Uterus (tissue), 4 donors: ENCODE measurements around the gene TSPAN18. TPM values are rescaled to one million over a fixed set of nuclear protein-coding genes. Genes with fewer than 3 reads are reported as not detected.

Source experiments
- DNase-seq, 2 donors: peaks; one replicate each; pipeline ENCODE4 v3.0.0-alpha.2; 2019 to 2020
- H3K27ac ChIP-seq, 2 donors: fragments of 200-600 bp; sonication (generic); 1 replicate in 1 of 2; 2 replicates in 1 of 2; pipeline ENCODE4 v1.5.1; 2016 to 2018
- H3K27me3 ChIP-seq, 2 donors: fragments of 200-600 bp; sonication (generic); one replicate each; pipeline ENCODE4 v1.5.1; 2018 to 2019; ENCODE audit warnings: control low read depth in 1 of 2
- H3K36me3 ChIP-seq, 2 donors: fragments of 200-600 bp; sonication (generic); one replicate each; pipeline ENCODE4 v1.5.1; 2019; ENCODE audit warnings: control low read depth in 1 of 2
- H3K4me1 ChIP-seq, 2 donors: fragments of 200-600 bp; sonication (generic); one replicate each; pipeline ENCODE4 v1.5.1; 2018 to 2019; ENCODE audit warnings: control low read depth in 1 of 2
- H3K4me3 ChIP-seq, 2 donors: fragments of 200-600 bp; sonication (generic); 1 replicate in 1 of 2; 2 replicates in 1 of 2; pipeline ENCODE4 v1.5.1; 2018 to 2019; ENCODE audit warnings: mild to moderate bottlenecking in 1 of 2
- H3K9me3 ChIP-seq, 2 donors: fragments of 200-600 bp; sonication (generic); one replicate each; pipeline ENCODE4 v1.5.1; 2019; ENCODE audit warnings: control low read depth in 1 of 2
- POLR2A ChIP-seq, 2 donors: fragments of 450-650 bp; IDR thresholded peaks; one replicate each; pipeline ENCODE4 v1.6.1; 2016; ENCODE audit warnings: antibody characterized with exemption in 2 of 2, mild to moderate bottlenecking in 1 of 2, moderate library complexity in 1 of 2
- intact Hi-C: fragments of 100-400 bp; cut with DNase I; formaldehyde crosslinking; loops from one replicate; pipeline ENCODE4 v1.15.1; 2023; ENCODE audit warnings: low total_unique reads
- total RNA-seq, 4 donors: library from RNA; depleted of rRNA in 3 of 4; stranded (reverse); fragments of >200 nt in 3 of 4; gene quantifications; one replicate each; pipeline versions ENCODE4 v1.1.0 to v1.2.4, GENCODE V29; 2014 to 2023
- TF ChIP-seq, protein P1 (sequence below), 4 experiments: fragments of 200-600 bp in 2 of 4; fragments of 450-650 bp in 2 of 4; sonication (generic) in 2 of 4; IDR thresholded peaks; one replicate each; pipeline ENCODE4 v1.5.1; 2016 to 2019; ENCODE audit warnings: antibody characterized with exemption in 4 of 4, mild to moderate bottlenecking in 2 of 4, moderate library complexity in 1 of 4
- donor health status: DM: yes; HTN: yes; CAD: no.

The TSPAN18 gene
- total RNA-seq, 4 donors from 2014 or later, result 1.2 to 117 (median 20.1) TPM

DNA sequence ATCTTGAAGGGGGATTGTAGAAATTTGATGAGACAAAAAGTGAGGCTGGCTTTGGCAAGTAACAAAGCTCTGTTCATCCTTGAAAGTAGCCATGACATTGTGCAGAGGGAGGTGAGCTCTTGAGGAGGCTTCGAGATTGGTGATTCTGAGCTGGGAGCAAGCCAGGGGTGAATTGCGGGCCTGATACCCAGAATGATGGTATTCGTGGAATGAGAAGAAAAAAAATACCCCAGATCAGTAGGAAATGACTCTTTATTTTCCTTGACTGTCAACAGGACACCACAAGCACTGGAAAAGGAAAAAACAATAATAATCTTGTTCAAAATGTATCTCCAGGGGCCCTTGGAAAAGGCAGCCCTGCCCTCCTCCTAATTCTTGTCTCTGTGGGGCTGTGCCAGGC is 62.7 kb downstream of the TSPAN18 start:
- no peak overlapping the region for H3K27ac ChIP-seq
- no peak for DNase-seq
- no peaks in the 10 kb centered on the region for H3K36me3 ChIP-seq
- H3K4me1 ChIP-seq, result peaks cover 0 to 7% of the 10 kb centered on the region in 2 donors
- no peak overlapping the region for H3K4me3 ChIP-seq
- intact Hi-C loops, result no loop called here
- no peaks in the 10 kb centered on the region for H3K9me3 ChIP-seq
- H3K27me3 ChIP-seq, result no peaks in the 10 kb centered on the region
- TF ChIP-seq POLR2A (IDR thresholded peaks at IDR 0.05), result no peak
- TF ChIP-seq, protein P1, sequence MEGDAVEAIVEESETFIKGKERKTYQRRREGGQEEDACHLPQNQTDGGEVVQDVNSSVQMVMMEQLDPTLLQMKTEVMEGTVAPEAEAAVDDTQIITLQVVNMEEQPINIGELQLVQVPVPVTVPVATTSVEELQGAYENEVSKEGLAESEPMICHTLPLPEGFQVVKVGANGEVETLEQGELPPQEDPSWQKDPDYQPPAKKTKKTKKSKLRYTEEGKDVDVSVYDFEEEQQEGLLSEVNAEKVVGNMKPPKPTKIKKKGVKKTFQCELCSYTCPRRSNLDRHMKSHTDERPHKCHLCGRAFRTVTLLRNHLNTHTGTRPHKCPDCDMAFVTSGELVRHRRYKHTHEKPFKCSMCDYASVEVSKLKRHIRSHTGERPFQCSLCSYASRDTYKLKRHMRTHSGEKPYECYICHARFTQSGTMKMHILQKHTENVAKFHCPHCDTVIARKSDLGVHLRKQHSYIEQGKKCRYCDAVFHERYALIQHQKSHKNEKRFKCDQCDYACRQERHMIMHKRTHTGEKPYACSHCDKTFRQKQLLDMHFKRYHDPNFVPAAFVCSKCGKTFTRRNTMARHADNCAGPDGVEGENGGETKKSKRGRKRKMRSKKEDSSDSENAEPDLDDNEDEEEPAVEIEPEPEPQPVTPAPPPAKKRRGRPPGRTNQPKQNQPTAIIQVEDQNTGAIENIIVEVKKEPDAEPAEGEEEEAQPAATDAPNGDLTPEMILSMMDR (IDR thresholded peaks at IDR 0.05), result no peak

DNA sequence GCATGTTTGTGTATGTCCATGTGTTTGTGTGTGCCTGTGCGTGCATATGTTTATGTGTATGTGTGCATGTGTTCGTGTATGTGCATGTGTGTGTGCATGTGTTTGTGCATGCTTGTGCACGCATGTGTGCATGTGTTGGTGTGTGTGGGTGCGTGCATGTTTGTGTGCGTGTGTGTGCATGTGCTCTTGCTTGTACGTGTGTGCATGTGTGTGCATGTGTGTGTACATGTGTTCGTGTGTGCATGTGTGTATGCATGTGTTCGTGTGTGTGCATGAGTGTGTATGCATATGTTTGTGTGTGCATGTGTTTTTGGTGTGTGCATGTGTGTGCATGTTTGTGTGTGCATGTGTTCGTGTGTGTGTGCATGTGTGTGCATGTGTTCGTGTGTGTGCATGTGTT is 63.4 kb downstream of the TSPAN18 start:
- DNase-seq, result no peak
- Histone ChIP-seq H3K4me1 (peaks cover 0 to 7% of the 10 kb centered on the region in 2 donors), H3K27ac (no peak overlapping the region), H3K27me3 (no peaks in the 10 kb centered on the region), H3K4me3 (no peak overlapping the region), H3K36me3 (no peaks in the 10 kb centered on the region), H3K9me3 (no peaks in the 10 kb centered on the region)
- no peak for TF ChIP-seq POLR2A (IDR thresholded peaks at IDR 0.05)
- TF ChIP-seq, protein P1 (IDR thresholded peaks at IDR 0.05), result no peak
- intact Hi-C loops, result no loop called here

DNA sequence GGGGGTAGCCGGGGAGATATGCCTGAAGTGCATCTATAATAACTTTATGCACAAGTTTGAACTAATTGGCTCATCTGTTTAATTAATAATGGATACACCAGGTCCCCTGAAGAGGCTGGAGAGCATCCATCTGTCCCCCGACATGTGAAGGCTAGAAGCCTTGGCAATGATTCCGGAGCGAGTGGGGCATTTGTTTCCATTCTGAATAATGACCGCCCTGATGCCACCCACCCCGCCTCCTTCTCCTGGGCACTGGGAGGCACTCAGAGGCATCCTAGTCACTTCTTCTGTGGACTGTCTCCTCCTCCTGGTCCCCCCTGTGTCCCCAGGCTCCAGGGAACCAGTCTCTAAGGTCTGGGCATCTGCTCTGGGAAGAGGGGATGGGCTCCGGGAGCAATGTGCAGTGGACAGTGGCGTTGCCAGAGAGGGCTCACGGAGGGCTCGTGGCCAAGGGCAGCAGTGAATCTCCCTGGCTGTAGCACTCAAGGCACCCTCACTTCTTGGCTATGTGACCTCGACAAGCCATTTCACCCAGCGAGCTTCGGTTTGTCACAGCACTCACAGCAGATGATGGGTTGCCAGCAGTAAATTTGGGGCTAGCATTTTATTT is 64.7 kb downstream of the TSPAN18 start:
- no peak overlapping the region for H3K4me3 ChIP-seq
- intact Hi-C loops, result no loop called here
- no peaks in the 10 kb centered on the region for H3K36me3 ChIP-seq
- no peaks in the 10 kb centered on the region for H3K9me3 ChIP-seq
- no peaks in the 10 kb centered on the region for H3K27me3 ChIP-seq
- no peak for DNase-seq
- TF ChIP-seq, protein P1 (IDR thresholded peaks at IDR 0.05), result no peak
- no peak for TF ChIP-seq POLR2A (IDR thresholded peaks at IDR 0.05)
- no peak overlapping the region for H3K27ac ChIP-seq
- peaks cover 0 to 7% of the 10 kb centered on the region in 2 donors for H3K4me1 ChIP-seq

DNA sequence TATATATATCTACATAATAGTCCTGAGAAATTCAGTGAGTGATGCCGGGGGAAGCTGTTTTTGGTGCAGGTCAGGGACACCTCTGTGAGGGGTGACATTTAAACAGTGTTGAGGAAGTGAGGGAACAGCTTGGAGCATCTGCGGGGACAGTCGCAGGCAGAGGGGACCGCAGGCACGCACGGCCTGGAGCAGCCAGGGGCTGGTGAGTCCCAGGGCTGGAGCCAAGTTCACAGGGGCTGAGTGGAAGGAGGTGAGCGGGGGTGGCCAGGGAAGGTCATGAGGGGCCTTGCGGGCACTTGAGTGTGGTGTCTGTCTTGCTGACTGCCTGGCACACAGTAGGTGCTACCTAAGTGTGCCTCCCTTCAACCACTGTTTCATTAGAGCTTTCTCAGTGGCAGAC is 65.4 kb downstream of the TSPAN18 start:
- Histone ChIP-seq H3K4me3 (no peak overlapping the region), H3K27ac (no peak overlapping the region), H3K4me1 (peaks cover 0 to 7% of the 10 kb centered on the region in 2 donors), H3K36me3 (no peaks in the 10 kb centered on the region), H3K27me3 (no peaks in the 10 kb centered on the region), H3K9me3 (no peaks in the 10 kb centered on the region)
- intact Hi-C loops, result no loop called here
- no peak for DNase-seq
- TF ChIP-seq, protein P1 (IDR thresholded peaks at IDR 0.05), result no peak
- TF ChIP-seq POLR2A (IDR thresholded peaks at IDR 0.05), result no peak

DNA sequence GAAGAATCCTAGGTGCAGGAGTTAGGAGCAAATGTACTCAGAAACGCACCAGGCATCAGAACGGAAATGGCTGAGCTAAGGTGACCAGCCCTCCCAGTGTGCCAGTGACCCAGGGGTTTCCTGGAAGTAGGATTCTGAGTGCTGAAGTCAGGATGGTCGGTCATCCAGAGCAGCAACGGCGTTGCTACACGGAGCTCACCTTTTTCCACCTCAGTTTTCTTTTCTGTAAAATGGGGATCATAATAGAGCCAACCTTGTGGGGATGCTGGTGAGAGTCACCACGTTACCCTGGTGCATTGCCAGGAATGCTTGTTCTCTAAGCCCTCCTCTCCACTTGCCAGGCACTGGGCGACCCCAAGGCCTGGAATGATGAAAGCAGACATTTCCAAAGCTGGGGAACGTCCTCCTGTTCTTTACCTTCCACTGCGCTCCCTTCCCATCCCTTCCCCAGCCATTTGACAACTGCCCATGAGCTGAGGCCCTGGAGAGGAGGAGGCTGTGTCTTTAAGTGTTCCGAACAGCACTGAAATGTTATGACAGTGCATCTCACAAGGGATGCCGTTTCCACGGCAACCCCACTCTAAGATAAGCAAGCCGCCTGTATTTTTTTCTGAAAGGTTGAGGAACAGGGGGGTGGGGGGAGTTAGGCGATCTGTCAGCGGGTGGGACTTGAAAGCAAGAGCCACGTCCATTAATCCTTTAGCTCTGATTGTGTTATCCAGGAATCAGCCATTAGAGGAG is 66.8 kb downstream of the TSPAN18 start:
- H3K27me3 ChIP-seq, result no peaks in the 10 kb centered on the region
- no peaks in the 10 kb centered on the region for H3K9me3 ChIP-seq
- TF ChIP-seq, protein P1 (IDR thresholded peaks at IDR 0.05), result no peak
- TF ChIP-seq POLR2A (IDR thresholded peaks at IDR 0.05), result no peak
- no peak overlapping the region for H3K4me3 ChIP-seq
- H3K27ac ChIP-seq, result no peak overlapping the region
- DNase-seq, result peak in 1 of 2 donors; percentile 45
- H3K4me1 ChIP-seq, result peaks cover 0 to 7% of the 10 kb centered on the region in 2 donors
- intact Hi-C loops, result no loop called here
- H3K36me3 ChIP-seq, result no peaks in the 10 kb centered on the region
